ENCODE measurements around the gene NXPE1. TPM values are rescaled to one million over a fixed set of nuclear protein-coding genes. Genes with fewer than 3 reads are reported as not detected.

Gene NXPE1
- polyA plus RNA-seq, 6 donors from 2014 or later = not detected

DNA sequence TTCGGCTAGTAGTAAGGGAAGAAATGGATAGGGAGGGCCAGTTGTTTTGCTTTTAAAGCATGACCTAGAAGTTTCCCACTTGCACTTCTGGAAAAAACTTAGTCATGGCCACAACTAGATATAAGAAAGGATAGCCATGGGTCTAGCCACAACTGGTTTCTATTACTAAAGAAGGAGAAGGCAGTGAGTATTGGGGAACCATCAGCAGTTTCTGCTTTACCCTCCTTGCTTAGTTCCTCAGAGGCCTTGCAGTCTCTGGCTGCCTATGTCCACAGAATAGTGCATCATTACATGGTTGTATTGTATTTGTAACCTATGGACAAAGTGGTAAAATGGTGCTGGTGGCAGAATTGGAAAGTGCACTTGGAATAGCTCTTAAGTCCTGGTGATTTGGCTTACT is 35.6 kb downstream of the NXPE1 start:
- H3K27ac Mint-ChIP-seq = no peak overlapping the region
- H3K9me3 Mint-ChIP-seq = peaks cover 9 to 26% (median 16%) of the 10 kb centered on the region in 7 donors
- H3K4me1 Mint-ChIP-seq = no peaks in the 10 kb centered on the region
- H3K27me3 Mint-ChIP-seq = peaks cover 4 to 18% (median 10%) of the 10 kb centered on the region in 3 donors
- peaks cover 0 to 20% of the 10 kb centered on the region in 2 donors for H3K36me3 Mint-ChIP-seq
- ATAC-seq (ENCODE audit: low read depth in 2 of 2) = no peak
- DNase-seq = no peak
- no peak overlapping the region for H3K4me3 Mint-ChIP-seq

DNA sequence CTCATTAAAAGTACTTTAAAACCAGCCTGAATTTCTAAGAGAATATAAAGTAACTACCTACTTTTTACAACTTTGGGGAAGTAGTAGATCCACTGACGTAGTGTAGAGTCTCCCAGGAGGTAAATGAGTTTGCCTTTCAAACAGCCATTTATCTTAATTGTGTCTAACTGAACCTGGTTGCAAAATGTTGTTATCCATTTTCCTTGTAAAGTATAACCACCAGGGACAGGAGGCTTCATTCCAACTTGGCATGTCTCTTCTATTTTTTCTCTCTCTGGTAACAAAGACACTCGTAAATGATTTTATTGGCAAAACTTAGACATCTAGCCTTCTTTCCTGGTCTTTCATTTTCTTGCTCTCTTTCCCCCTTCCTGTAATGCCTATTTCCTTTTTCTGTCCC is 36.9 kb downstream of the NXPE1 start:
- Mint-ChIP-seq H3K27me3 (peaks cover 0 to 11% (median 10%) of the 10 kb centered on the region in 3 donors), H3K4me3 (no peak overlapping the region), H3K36me3 (peaks cover 0 to 8% of the 10 kb centered on the region in 2 donors), H3K4me1 (no peaks in the 10 kb centered on the region), H3K27ac (no peak overlapping the region), H3K9me3 (peaks cover 7 to 25% (median 16%) of the 10 kb centered on the region in 7 donors)
- ATAC-seq (ENCODE audit: low read depth in 2 of 2) (no peak), DNase-seq (no peak)

DNA sequence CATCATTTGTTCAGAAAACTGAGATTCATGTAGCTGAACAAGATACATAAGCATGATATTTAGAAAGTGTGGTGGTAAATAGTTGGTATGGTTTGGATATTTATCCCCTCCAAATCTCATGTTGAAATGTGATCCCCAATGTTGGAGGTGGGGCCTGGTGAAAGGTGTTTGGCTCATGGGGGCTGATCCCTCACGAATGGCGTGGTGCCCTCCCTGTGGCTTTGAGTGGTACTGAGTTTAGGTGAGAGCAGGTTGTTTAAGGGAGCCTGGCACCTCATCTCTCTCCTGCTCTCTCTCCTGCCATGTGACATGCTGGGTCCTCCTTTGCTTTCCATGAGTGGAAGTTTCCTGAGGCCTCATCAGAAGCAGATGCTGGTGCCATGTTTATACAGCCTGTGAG is 48.1 kb downstream of the NXPE1 start:
- no peak for ATAC-seq (ENCODE audit: low read depth in 2 of 2)
- H3K27me3 Mint-ChIP-seq = peaks cover 0 to 17% (median 6%) of the 10 kb centered on the region in 3 donors
- no peaks in the 10 kb centered on the region for H3K36me3 Mint-ChIP-seq
- no peak overlapping the region for H3K4me3 Mint-ChIP-seq
- DNase-seq = no peak
- no peak overlapping the region for H3K27ac Mint-ChIP-seq
- peaks cover 0 to 14% (median 9%) of the 10 kb centered on the region in 7 donors for H3K9me3 Mint-ChIP-seq
- no peaks in the 10 kb centered on the region for H3K4me1 Mint-ChIP-seq

DNA sequence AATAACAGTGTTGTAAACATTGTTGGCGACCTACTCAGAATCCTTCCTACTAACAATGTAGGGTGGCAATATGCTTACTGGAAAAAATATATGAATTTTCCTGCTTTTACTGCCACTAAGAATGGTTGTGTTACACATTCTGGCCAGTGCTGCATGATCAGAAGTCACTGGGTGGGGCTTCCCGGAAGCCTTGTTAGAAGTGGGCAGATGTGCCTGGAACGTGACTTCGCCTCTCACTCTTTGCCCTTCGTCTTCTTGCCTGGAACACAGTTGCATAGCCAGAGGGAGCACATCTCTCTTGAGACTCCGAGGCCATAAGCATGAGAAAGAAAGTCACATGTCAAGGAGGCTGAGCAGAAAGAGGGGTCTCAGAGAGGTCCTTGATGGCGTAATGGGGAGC is 48.6 kb downstream of the NXPE1 start:
- Mint-ChIP-seq H3K36me3 (no peaks in the 10 kb centered on the region), H3K27me3 (peaks cover 0 to 21% (median 10%) of the 10 kb centered on the region in 3 donors), H3K9me3 (peaks cover 0 to 17% (median 13%) of the 10 kb centered on the region in 7 donors), H3K4me3 (no peak overlapping the region), H3K4me1 (no peaks in the 10 kb centered on the region), H3K27ac (no peak overlapping the region)
- ATAC-seq (ENCODE audit: low read depth in 2 of 2) (no peak), DNase-seq (no peak)

DNA sequence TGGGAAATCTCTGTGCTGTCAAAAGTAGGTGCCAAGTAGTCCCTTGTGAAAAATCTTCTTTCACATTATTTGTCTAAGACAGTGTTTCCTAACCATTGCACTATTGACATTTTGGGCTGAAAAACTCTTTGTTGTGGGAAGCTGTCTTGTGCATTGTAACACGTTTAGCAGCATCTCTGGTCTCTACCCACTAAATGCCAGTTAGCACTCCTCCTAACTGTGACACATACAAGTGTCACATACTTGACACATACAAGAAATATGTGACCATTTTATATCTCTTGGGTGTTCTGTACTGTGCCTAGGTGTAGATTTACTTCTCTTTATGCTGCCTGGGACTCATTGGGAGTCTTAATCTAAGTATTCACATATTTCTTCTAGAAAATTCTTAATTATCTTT is 57.8 kb downstream of the NXPE1 start:
- no peak overlapping the region for H3K27ac Mint-ChIP-seq
- H3K4me3 Mint-ChIP-seq = no peak overlapping the region
- H3K36me3 Mint-ChIP-seq = no peaks in the 10 kb centered on the region
- ATAC-seq (ENCODE audit: low read depth in 2 of 2) (no peak), DNase-seq (no peak)
- peaks cover 21 to 30% (median 24%) of the 10 kb centered on the region in 3 donors for H3K27me3 Mint-ChIP-seq
- H3K9me3 Mint-ChIP-seq = peaks cover 0 to 22% (median 4%) of the 10 kb centered on the region in 7 donors
- no peaks in the 10 kb centered on the region for H3K4me1 Mint-ChIP-seq

DNA sequence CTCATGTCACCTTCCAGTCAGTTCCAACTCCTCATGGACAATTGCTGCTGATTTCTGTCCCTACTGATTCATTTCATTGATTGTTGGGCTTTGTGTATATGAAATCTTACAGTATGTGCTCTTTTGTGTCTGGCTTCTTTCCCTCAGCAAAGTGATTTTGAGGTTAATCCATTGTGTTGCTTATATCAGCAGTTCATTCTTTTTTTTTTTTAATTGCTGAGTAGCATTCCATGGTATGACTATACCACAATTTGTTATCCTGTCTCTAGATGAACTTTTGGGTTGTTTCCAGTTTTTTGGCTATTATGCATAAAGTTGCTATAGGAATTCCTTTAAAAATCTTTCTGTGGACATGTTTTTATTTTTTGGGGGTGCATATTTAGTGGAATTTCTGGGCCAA is 59.9 kb downstream of the NXPE1 start:
- ATAC-seq (ENCODE audit: low read depth in 2 of 2) = no peak
- Mint-ChIP-seq H3K4me1 (no peaks in the 10 kb centered on the region), H3K27me3 (peaks cover 10 to 17% (median 13%) of the 10 kb centered on the region in 3 donors), H3K9me3 (peaks cover 0 to 5% (median 1%) of the 10 kb centered on the region in 7 donors), H3K36me3 (no peaks in the 10 kb centered on the region), H3K27ac (peak overlapping the region in 1 of 6 donors; percentile 32), H3K4me3 (no peak overlapping the region)
- DNase-seq = no peak

DNA sequence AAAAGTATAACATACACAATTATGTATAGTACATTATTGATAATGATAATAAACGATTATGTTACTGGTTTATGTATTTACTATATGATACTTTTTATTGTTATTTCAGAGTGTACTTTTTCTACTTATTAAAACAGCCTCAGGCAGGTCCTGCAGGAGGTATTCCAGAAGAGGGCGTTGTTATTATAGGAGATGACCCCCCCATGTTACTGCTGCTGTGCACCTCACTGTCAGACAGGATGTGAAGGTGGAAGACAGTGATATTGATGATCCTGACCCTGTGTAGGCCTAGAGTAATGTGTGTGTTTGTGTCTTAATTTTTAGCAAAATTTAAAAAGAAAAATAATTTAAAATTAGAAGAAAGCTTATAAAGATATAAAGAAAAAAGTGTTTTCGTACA is 62.8 kb downstream of the NXPE1 start:
- ATAC-seq (ENCODE audit: low read depth in 2 of 2) = no peak
- peaks cover 6 to 9% (median 8%) of the 10 kb centered on the region in 3 donors for H3K27me3 Mint-ChIP-seq
- H3K4me1 Mint-ChIP-seq = no peaks in the 10 kb centered on the region
- no peak overlapping the region for H3K27ac Mint-ChIP-seq
- no peaks in the 10 kb centered on the region for H3K36me3 Mint-ChIP-seq
- no peak for DNase-seq
- peaks cover 3 to 14% (median 5%) of the 10 kb centered on the region in 7 donors for H3K9me3 Mint-ChIP-seq
- no peak overlapping the region for H3K4me3 Mint-ChIP-seq

DNA sequence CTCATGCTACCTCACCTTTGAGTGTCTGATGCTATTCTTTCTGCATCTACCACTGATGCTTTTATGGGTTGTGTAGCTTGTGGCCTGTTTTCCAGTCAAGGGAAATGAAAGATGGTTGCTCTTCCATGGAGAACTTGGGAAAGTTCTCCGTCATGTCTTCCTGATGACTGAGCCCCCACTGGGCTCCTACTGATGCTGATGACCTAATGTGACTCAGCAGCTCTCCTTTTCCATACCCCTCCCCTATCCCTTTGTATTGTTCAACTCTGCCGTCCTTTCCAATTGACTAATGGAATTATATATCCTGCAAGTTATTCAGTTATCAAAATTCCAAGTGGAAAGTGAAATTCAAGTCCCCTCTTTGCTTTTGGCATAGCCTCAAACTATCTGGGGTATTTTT is 75.8 kb downstream of the NXPE1 start:
- ATAC-seq (ENCODE audit: low read depth in 2 of 2) = no peak
- H3K27ac Mint-ChIP-seq = peak overlapping the region in 2 of 6 donors; percentile 4 to 79
- H3K4me1 Mint-ChIP-seq = peaks cover 0 to 13% (median 4%) of the 10 kb centered on the region in 3 donors
- peaks cover 0 to 5% (median 0%) of the 10 kb centered on the region in 7 donors for H3K9me3 Mint-ChIP-seq
- no peak overlapping the region for H3K4me3 Mint-ChIP-seq
- no peak for DNase-seq
- peaks cover 0 to 13% (median 13%) of the 10 kb centered on the region in 3 donors for H3K27me3 Mint-ChIP-seq
- no peaks in the 10 kb centered on the region for H3K36me3 Mint-ChIP-seq

DNA sequence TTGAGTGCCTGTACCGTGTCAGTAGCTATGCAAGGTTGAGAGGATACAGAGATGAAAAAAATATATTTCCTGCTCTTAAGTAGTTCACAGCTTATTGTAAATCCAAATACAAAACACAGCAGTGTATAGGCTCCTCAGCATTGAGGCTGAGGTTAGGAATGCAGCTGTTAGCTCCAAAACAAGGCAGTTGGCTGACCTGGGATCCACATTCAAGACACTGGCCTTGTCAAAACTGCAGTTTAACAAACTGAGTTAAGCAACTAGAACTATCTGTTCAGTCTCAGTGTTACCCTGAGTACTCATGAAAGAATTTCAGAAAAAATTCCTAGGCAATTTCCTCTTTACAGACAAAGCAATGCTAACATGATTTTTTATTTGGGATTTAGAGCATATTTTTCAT is 77.6 kb downstream of the NXPE1 start:
- Mint-ChIP-seq H3K4me1 (peaks cover 0 to 13% (median 4%) of the 10 kb centered on the region in 3 donors), H3K4me3 (no peak overlapping the region), H3K36me3 (no peaks in the 10 kb centered on the region), H3K9me3 (peaks cover 0 to 5% (median 0%) of the 10 kb centered on the region in 7 donors), H3K27me3 (peaks cover 0 to 13% (median 6%) of the 10 kb centered on the region in 3 donors), H3K27ac (peak overlapping the region in 1 of 6 donors; percentile 53)
- DNase-seq (no peak), ATAC-seq (ENCODE audit: low read depth in 2 of 2) (no peak)

DNA sequence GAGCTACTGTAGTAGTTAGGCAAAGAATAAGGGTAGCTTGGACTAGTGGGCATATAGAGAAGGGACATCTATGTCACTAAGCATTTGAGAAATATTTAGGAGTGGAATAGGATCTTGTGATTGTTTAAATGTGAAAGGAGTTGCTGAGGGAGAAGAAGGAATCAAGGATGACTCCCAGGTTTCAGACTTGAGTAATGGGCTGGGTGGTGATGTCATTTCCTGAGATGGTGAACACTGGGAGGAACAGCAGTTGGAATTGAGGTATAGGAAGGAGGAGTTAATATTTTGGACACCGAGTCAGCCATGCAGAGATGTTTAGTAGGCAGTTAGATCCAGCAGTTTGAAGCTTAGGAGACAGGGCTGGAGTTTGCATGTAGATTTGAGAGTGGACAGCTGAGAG is 80.3 kb downstream of the NXPE1 start:
- ATAC-seq (ENCODE audit: low read depth in 2 of 2) (no peak), DNase-seq (no peak)
- H3K9me3 Mint-ChIP-seq = peaks cover 0 to 12% (median 0%) of the 10 kb centered on the region in 7 donors
- no peaks in the 10 kb centered on the region for H3K36me3 Mint-ChIP-seq
- H3K27ac Mint-ChIP-seq = no peak overlapping the region
- H3K4me3 Mint-ChIP-seq = no peak overlapping the region
- peaks cover 0 to 10% (median 9%) of the 10 kb centered on the region in 3 donors for H3K27me3 Mint-ChIP-seq
- H3K4me1 Mint-ChIP-seq = peaks cover 0 to 13% (median 4%) of the 10 kb centered on the region in 3 donors

DNA sequence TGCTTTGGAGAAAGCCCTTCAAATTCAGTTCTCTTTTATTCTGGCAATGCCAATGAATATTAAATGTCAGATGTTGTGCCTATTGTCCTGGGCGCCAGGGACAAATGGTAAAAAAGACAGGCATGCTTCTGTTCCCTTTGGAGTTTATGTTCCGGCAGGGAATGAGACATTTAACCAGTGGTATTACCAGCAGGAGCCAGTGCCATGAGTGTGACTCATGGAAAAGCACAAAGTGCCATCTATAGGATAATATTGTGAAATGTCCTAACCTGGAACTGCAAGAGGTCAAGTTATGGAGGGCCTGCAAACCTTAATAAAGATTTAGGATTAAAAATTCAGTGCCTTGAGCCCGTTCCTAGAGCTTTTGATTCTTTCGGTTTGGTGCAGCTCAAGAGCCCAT is 80.9 kb downstream of the NXPE1 start:
- Mint-ChIP-seq H3K4me3 (no peak overlapping the region), H3K9me3 (peaks cover 0 to 12% (median 0%) of the 10 kb centered on the region in 7 donors), H3K4me1 (peaks cover 0 to 13% (median 4%) of the 10 kb centered on the region in 3 donors), H3K36me3 (no peaks in the 10 kb centered on the region), H3K27me3 (peaks cover 0 to 10% (median 5%) of the 10 kb centered on the region in 3 donors), H3K27ac (no peak overlapping the region)
- no peak for DNase-seq
- ATAC-seq (ENCODE audit: low read depth in 2 of 2) = no peak

DNA sequence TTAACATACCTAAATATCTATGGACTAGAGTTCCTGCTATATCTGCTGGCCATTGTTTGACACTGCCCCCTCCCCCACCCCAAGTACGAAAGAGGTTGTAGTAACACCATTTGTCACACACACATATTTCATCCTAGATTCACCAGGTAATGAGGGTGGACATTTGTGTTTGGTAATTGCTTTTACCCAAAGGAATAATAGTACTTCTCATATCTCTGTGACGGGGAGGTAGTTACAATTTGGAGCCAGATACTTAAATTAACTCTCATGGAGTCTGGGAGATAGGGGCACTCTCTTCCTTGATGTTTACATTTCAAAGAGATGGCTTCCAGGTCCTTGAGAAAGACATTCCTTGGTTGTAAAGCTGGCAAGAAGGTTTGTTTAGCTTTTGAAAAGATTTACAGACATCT is 81.7 kb downstream of the NXPE1 start:
- ATAC-seq (ENCODE audit: low read depth in 2 of 2) = no peak
- Mint-ChIP-seq H3K4me1 (peaks cover 0 to 13% (median 4%) of the 10 kb centered on the region in 3 donors), H3K9me3 (peaks cover 0 to 12% (median 0%) of the 10 kb centered on the region in 7 donors), H3K4me3 (no peak overlapping the region), H3K36me3 (no peaks in the 10 kb centered on the region), H3K27ac (no peak overlapping the region), H3K27me3 (peaks cover 0 to 10% (median 5%) of the 10 kb centered on the region in 3 donors)
- no peak for DNase-seq

DNA sequence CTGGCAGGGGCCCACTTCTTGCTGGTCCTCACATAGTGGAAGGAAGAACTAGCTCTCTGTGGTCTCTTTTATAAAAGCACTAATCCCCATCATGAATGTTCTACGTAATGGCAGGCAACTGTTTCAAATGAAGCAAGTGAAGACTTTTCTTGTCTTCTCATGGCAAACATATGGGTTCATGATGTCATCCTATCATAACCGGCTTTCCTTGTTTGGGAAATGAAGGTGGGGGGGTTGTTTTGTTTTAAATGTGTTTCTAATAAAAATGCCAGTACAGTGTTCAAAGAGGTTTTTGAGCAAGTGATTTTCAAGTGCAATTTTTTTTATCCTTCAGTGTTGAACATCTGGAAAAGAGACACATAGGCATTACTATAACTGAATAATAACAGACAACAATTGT is 87.0 kb downstream of the NXPE1 start:
- H3K4me1 Mint-ChIP-seq = peaks cover 0 to 4% (median 0%) of the 10 kb centered on the region in 3 donors
- ATAC-seq (ENCODE audit: low read depth in 2 of 2) (no peak), DNase-seq (no peak)
- H3K27ac Mint-ChIP-seq = no peak overlapping the region
- peaks cover 0 to 10% (median 10%) of the 10 kb centered on the region in 3 donors for H3K27me3 Mint-ChIP-seq
- H3K36me3 Mint-ChIP-seq = peaks cover 8 to 12% of the 10 kb centered on the region in 2 donors
- H3K4me3 Mint-ChIP-seq = no peak overlapping the region
- H3K9me3 Mint-ChIP-seq = peaks cover 0 to 11% (median 0%) of the 10 kb centered on the region in 7 donors
